SK-N-SH (cell line): Measurements from ENCODE around the gene TNRC6B. TPM values are rescaled to one million over a fixed set of nuclear protein-coding genes. Genes with fewer than 3 reads are reported as not detected.

ENCODE experiments used
- CTCF ChIA-PET: fragments of 300-600, 350-600 bp; formaldehyde crosslinking; extraction: SDS; loops from one replicate; lab custom pipeline; 2021; lab: Yijun Ruan, JAX
- POLR2A ChIA-PET: fragments of 350-600 bp; sonication (Branson Sonifier 250); formaldehyde crosslinking; extraction: SDS; loops from one replicate; lab custom pipeline; 2020; ENCODE audit warnings: antibody characterized with exemption, inconsistent platforms; lab: Yijun Ruan, JAX
- DNase-seq: peaks from one replicate; pipeline ENCODE4 v3.0.0; 2012
- H2AFZ ChIP-seq: fragments of 200-600 bp; sonication (generic); 2 replicates; pipeline ENCODE4 v1.8.1; 2016; ENCODE audit warnings: antibody characterized with exemption, mild to moderate bottlenecking, low read depth
- H3F3A ChIP-seq: fragments of 200-600 bp; sonication (generic); replicated peaks from 2 replicates; pipeline ENCODE3; 2016; ENCODE audit warnings: antibody characterized with exemption, mild to moderate bottlenecking; ENCODE audit not compliant: insufficient read depth
- H3K27ac ChIP-seq, 2 experiments: fragments of 200-500 bp in 1 of 2; fragments of 200-600 bp in 1 of 2; sonication (Bioruptor generic) in 1 of 2; sonication (generic), shearing (Covaris generic) in 1 of 2; 2 replicates each; pipeline versions ENCODE4 v1.5.1 to v1.6.1; 2014 to 2016; ENCODE audit warnings: low read depth in 2 of 2, inconsistent platforms in 1 of 2, low read length in 1 of 2, mild to moderate bottlenecking in 1 of 2, mixed read lengths in 1 of 2
- H3K27me3 ChIP-seq: fragments of 200-600 bp; sonication (generic), shearing (Covaris generic); 2 replicates; pipeline ENCODE4 v1.6.1; 2016; ENCODE audit warnings: mixed run types; ENCODE audit not compliant: insufficient read depth
- H3K36me3 ChIP-seq, 2 experiments: fragments of 200-500 bp in 1 of 2; fragments of 200-600 bp in 1 of 2; sonication (Bioruptor generic) in 1 of 2; sonication (generic) in 1 of 2; replicated peaks in 1 of 2; 2 replicates each; pipeline versions ENCODE3 to v1.5.1; 2014 to 2016; ENCODE audit warnings: low read length in 1 of 2, mild to moderate bottlenecking in 1 of 2; ENCODE audit not compliant: insufficient read depth in 2 of 2, control insufficient read depth in 1 of 2
- H3K4me1 ChIP-seq, 2 experiments: fragments of 200-500 bp in 1 of 2; fragments of 200-600 bp in 1 of 2; sonication (Bioruptor generic) in 1 of 2; sonication (generic), shearing (Covaris generic) in 1 of 2; 2 replicates each; pipeline versions ENCODE4 v1.5.1 to v1.6.1; 2014 to 2016; ENCODE audit warnings: low read depth in 1 of 2, low read length in 1 of 2, mixed run types in 1 of 2; ENCODE audit not compliant: insufficient read depth in 2 of 2, control insufficient read depth in 1 of 2
- H3K4me2 ChIP-seq: fragments of 200-600 bp; sonication (generic), shearing (Covaris generic); 2 replicates; pipeline ENCODE4 v1.6.1; 2017; ENCODE audit warnings: mixed run types
- H3K4me3 ChIP-seq, 2 experiments: fragments of 200-500 bp in 1 of 2; fragments of 200-600 bp in 1 of 2; sonication (Bioruptor generic) in 1 of 2; sonication (generic), shearing (Covaris generic) in 1 of 2; 2 replicates each; pipeline versions ENCODE4 v1.5.1 to v1.8.1; 2014 to 2016; ENCODE audit warnings: low read depth in 2 of 2, inconsistent platforms in 1 of 2, low read length in 1 of 2, mild to moderate bottlenecking in 1 of 2, mixed read lengths in 1 of 2, moderate library complexity in 1 of 2
- H3K79me2 ChIP-seq: fragments of 200-600 bp; sonication (generic); 2 replicates; pipeline ENCODE4 v1.8.1; 2017; ENCODE audit warnings: mild to moderate bottlenecking; ENCODE audit not compliant: insufficient read depth
- H3K9ac ChIP-seq: fragments of 200-600 bp; sonication (generic); 2 replicates; pipeline ENCODE4 v1.6.1; 2017; ENCODE audit warnings: mixed run types
- H3K9me2 ChIP-seq: fragments of 200-600 bp; sonication (generic); 2 replicates; pipeline ENCODE4 v1.6.1; 2017; ENCODE audit warnings: mixed run types
- H3K9me3 ChIP-seq: fragments of 200-600 bp; sonication (generic); 2 replicates; pipeline ENCODE4 v1.6.1; 2017; ENCODE audit warnings: mixed run types, mild to moderate bottlenecking, moderate library complexity
- H4K20me1 ChIP-seq: fragments of 200-600 bp; sonication (generic); 2 replicates; pipeline ENCODE4 v1.6.1; 2017; ENCODE audit warnings: mild to moderate bottlenecking, mixed run types; ENCODE audit not compliant: insufficient read depth
- ELF1 ChIP-seq: IDR thresholded peaks from 2 replicates; pipeline ENCODE4 v1.4.0; 2012
- EP300 ChIP-seq, 2 experiments: IDR thresholded peaks; 2 replicates each; pipeline versions ENCODE4 v1.4.0 to v1.6.1; 2012; ENCODE audit warnings: borderline replicate concordance in 1 of 2, low read depth in 1 of 2, low read length in 1 of 2
- EZH2phosphoT487 ChIP-seq: fragments of 200-600 bp; sonication (generic); IDR thresholded peaks from 2 replicates; pipeline ENCODE4 v1.6.1; 2017; ENCODE audit warnings: low read depth, mixed run types, mild to moderate bottlenecking, antibody characterized with exemption, moderate library complexity, borderline replicate concordance
- FOSL2 ChIP-seq: IDR thresholded peaks from 2 replicates; pipeline ENCODE4 v1.4.0; 2012; ENCODE audit warnings: low read depth, mild to moderate bottlenecking, moderate library complexity, borderline replicate concordance
- FOXM1 ChIP-seq: IDR thresholded peaks from 2 replicates; pipeline ENCODE4 v1.4.0; 2012; ENCODE audit warnings: low read depth, mild to moderate bottlenecking
- GABPA ChIP-seq: IDR thresholded peaks from 2 replicates; pipeline ENCODE4 v1.4.0; 2012; ENCODE audit warnings: low read depth, mild to moderate bottlenecking
- GATA2 ChIP-seq: sonication (generic); formaldehyde crosslinking; IDR thresholded peaks from 2 replicates; pipeline ENCODE4 v1.5.0; 2020; ENCODE audit warnings: mild to moderate bottlenecking, missing genetic modification reagents
- MAX ChIP-seq: IDR thresholded peaks from 2 replicates; pipeline ENCODE4 v1.4.0; 2012; ENCODE audit warnings: low read depth
- MXI1 ChIP-seq: IDR thresholded peaks from 2 replicates; pipeline ENCODE4 v1.6.1; 2012; ENCODE audit warnings: mild to moderate bottlenecking, low read depth, low read length, improper control_type of control experiment
- PBX3 ChIP-seq: IDR thresholded peaks from 2 replicates; pipeline ENCODE4; 2012
- RCOR1 ChIP-seq: fragments of 150-350 bp; IDR thresholded peaks from 2 replicates; pipeline ENCODE4 v1.6.1; 2017; ENCODE audit warnings: antibody characterized with exemption, low read length
- REST ChIP-seq: IDR thresholded peaks from 2 replicates; pipeline ENCODE4 v1.6.1; 2012; ENCODE audit warnings: mild to moderate bottlenecking, low read depth, low read length, moderate library complexity
- RFX5 ChIP-seq: IDR thresholded peaks from 2 replicates; pipeline ENCODE4 v1.6.1; 2012; ENCODE audit warnings: mild to moderate bottlenecking, improper control_type of control experiment, low read length
- SMC3 ChIP-seq: IDR thresholded peaks from 2 replicates; pipeline ENCODE4 v1.6.1; 2012; ENCODE audit warnings: low read depth, low read length, improper control_type of control experiment
- TEAD4 ChIP-seq: IDR thresholded peaks from 2 replicates; pipeline ENCODE4 v1.4.0; 2012; ENCODE audit warnings: mild to moderate bottlenecking, borderline replicate concordance; ENCODE audit not compliant: insufficient read depth
- USF1 ChIP-seq: IDR thresholded peaks from 2 replicates; pipeline ENCODE4 v1.4.0; 2012; ENCODE audit warnings: low read depth, borderline replicate concordance
- USF2 ChIP-seq: fragments of 150-350 bp; IDR thresholded peaks from 2 replicates; pipeline ENCODE4 v1.6.1; 2017; ENCODE audit warnings: antibody characterized with exemption, low read length, low read depth, borderline replicate concordance
- YY1 ChIP-seq: IDR thresholded peaks from 2 replicates; pipeline ENCODE4 v1.4.0; 2012; ENCODE audit warnings: low read depth, mild to moderate bottlenecking
- WGBS: methylation state at CpG from one replicate; pipeline ENCODE4 v1.1.6; 2017; ENCODE audit warnings: low lambda C conversion rate; 5-methylcytosine and 5-hydroxymethylcytosine counted together
- polyA plus RNA-seq, 3 experiments: library from polyadenylated mRNA; depleted of rRNA; stranded (reverse); fragments of >200 nt; gene quantifications; 2 replicates each; pipeline ENCODE4 v1.2.3, GENCODE V29; 2012

TNRC6B gene
- polyA plus RNA-seq, 1 of the 3 experiments (the other 2 are of a cell fraction), result 1.2 TPM

GRCh38 chr22:40261783-40262182, 84.1 kb downstream of the TNRC6B start (continued):
- TF ChIP-seq GABPA, result no peak
- no peak for TF ChIP-seq SMC3
- TF ChIP-seq ELF1, result no peak
- no peak for TF ChIP-seq GATA2 (CRISPR knock-in tag)

- Histone ChIP-seq H3K4me3 (no peak overlapping the region), H3K9ac (no peak overlapping the region), H2AFZ (no peak overlapping the region), H3F3A (no peaks in the 10 kb centered on the region), H3K36me3 (peaks cover 0 to 4% of the 10 kb centered on the region in 2 experiments), H3K79me2 (peaks cover 9% of the 10 kb centered on the region; the same call in 1 of the 2 replicates), H3K27me3 (no peaks in the 10 kb centered on the region), H3K9me3 (no peaks in the 10 kb centered on the region), H3K4me2 (no peak overlapping the region), H3K9me2 (no peaks in the 10 kb centered on the region), H3K27ac (no peak overlapping the region), H3K4me1 (no peaks in the 10 kb centered on the region), H4K20me1 (peaks cover 7% of the 10 kb centered on the region; the same call in 1 of the 2 replicates)
- WGBS, result 89% methylated on average over 6 of the region's 7 CpGs
- ChIA-PET CTCF (no interaction called here), POLR2A (no interaction called here)
- no peak for DNase-seq
- no peak for TF ChIP-seq RFX5
- no peak for TF ChIP-seq MAX
- TF ChIP-seq USF1, result no peak
- no peak for TF ChIP-seq USF2
- no peak for TF ChIP-seq TEAD4
- no peak for TF ChIP-seq PBX3
- TF ChIP-seq YY1, result no peak
- no peak for TF ChIP-seq GATA2 (CRISPR knock-in tag)
- TF ChIP-seq FOXM1, result no peak
- TF ChIP-seq REST, result no peak
- no peak for TF ChIP-seq EP300 (IDR thresholded peaks at IDR 0.05; ENCODE audit: borderline replicate concordance in 1 of 2, low read depth in 1 of 2, low read length in 1 of 2)
- no peak for TF ChIP-seq MXI1
- no peak for TF ChIP-seq EZH2phosphoT487
- TF ChIP-seq FOSL2, result no peak
- no peak for TF ChIP-seq RCOR1
Measured at GRCh38 chr22:40263191-40263590, 85.5 kb downstream of the TNRC6B start.
